ENCODE results near the gene SYNJ2.

The SYNJ2 gene

GRCh38 chr6:158043008-158043407, 61.3 kb downstream of the SYNJ2 start:
- DNase-seq (ENCODE audit: low spot score) = no peak

GRCh38 chr6:158043586-158044524, 62.2 kb downstream of the SYNJ2 start:
- no peak for DNase-seq (ENCODE audit: low spot score)

GRCh38 chr6:158044525-158044888, 62.8 kb downstream of the SYNJ2 start:
- no peak for DNase-seq (ENCODE audit: low spot score)

GRCh38 chr6:158046201-158047126, 64.8 kb downstream of the SYNJ2 start:
- DNase-seq (ENCODE audit: low spot score) = no peak

DNA sequence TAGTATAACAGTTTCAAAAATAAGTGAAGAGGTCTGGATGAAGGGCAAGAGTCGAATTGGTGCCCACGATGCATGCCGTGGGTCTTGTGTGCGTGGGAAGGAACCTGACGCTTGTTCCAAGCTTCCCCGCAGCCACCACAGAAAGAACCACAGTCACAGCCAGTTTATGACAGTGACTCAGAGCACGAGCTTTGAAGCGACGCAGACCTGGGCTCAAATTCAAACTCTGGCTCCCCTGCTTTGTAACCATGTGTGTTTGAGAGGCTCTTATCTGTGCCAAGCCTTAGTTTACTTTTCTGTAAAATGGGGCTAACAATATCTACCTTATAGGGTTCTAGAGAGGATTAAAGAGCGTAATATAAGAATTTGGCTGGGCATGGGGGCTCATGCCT, 65.5 kb downstream of the SYNJ2 start:
- peak; percentile 60 for DNase-seq (ENCODE audit: low spot score)

DNA sequence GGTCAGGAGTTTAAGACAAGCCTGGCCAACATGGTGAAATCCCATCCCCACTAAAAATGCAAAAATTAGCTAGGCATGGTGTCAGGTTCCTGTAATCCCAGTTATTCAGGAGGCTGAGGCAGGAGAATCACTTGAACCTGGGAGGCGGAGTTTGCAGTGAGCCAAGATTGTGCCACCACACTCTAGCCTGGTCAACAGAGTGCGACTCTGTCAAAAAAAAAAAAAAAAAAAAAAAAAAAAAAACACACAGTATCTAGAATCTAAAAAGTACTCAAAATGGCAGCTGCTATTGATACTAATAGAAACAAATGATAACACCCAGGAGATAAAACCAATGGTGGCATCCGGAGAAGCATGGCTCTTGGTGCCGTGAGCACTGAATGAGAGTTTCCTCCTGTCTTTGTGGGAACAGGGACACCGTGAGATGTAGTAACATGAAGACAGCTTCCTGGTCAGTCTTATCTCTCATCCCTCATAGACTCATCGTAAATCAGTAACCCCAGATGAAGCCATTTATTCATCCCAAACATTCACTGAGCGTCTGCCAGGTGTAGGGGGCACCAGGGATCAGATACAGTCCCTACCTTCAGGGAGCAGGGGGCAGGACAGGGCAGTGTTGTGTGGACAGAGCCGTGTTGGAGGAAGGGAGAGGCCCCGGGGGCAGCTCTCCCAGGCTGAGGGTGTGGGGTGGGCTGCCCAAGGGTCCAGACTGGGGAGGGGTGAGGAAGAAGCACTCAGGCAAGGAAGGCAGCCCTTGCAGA, 66.1 kb downstream of the SYNJ2 start:
- no peak for DNase-seq (ENCODE audit: low spot score)

GRCh38 chr6:158048589-158048988, 66.9 kb downstream of the SYNJ2 start:
- no peak for DNase-seq (ENCODE audit: low spot score)

GRCh38 chr6:158049055-158050028, 67.7 kb downstream of the SYNJ2 start:
- DNase-seq (ENCODE audit: low spot score) = no peak

- DNase-seq (ENCODE audit: low spot score) = no peak
Measured at GRCh38 chr6:158050107-158050735, 68.6 kb downstream of the SYNJ2 start.

GRCh38 chr6:158050955-158051354, 69.3 kb downstream of the SYNJ2 start:
- DNase-seq (ENCODE audit: low spot score) = peak; percentile 78

DNA sequence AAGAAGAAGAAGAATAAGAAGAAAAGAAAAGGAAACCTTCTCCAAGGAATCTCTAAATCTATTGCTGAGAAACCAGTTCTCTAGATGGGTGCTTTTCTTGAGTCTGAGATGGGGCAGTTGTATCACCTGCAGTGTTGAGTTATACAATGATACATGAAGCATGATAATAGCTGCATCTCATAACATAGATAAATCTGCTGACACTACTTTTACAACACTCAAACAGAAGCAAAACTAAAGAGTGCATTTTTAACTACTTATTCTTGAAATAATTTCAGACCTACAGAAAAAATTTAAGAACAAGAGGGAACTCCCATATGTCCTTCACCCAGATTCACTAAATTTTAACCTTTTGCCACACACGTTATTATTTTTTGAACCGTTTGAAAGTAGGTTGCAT, 70.3 kb downstream of the SYNJ2 start:
- no peak for DNase-seq (ENCODE audit: low spot score)

DNA sequence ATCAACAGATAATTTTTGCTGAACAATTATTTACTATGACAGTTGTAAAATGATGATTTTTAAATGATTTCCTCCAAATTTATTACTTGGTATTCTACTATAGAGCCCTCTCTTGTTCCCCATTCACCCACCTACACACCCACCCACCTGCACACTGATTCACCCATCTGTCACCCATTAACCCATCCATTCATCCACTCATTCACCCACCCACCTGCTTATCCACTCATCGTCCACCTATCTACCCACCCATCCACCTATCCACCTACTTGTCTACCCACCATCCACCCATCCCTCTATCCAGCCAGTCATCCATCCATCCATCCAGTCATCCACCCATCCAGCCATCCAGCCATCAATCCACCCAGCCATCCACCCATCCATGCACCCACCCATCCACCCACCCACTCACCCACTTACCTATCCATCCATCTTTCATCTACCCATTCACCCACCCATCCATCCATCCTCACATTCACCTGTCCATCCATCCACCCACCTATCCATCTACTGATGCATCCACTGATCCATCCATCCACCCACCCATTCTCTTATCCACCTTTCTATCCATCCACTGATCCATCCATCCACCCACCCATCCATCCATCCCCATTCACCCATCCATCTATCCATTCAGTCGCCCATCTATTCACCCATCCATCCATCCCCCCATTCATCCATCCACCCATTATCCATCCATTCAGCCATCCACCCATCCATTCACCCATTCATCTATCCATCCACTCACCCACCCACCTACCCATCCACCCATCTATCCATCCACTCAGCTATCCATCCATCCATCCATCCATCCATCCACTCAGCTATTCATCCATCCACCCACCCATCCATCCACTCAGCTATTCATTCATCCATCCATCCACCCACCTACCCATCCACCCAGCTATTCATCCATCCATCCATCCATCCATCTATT, 72.0 kb downstream of the SYNJ2 start:
- DNase-seq (ENCODE audit: low spot score) = no peak

DNA sequence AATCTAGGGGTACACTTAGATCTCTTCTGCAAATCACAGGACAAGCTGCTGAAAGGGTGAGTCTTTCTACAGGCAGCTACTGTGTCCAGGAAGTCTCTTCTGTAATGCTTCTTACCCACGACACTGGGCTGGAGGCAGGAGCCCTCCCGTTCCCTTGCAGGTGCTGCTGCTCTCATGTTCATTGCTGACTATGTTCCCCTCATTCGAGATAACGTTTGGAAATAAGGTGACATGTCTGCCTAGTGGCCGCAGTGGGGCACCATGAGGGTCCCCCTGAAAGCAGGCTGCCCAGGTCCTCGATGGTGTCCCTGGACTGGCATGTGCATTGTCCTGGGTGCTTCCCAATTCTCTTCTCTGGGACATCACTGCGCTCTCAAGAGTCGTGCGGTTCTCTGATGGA, 74.7 kb downstream of the SYNJ2 start:
- DNase-seq (ENCODE audit: low spot score) = no peak

DNA sequence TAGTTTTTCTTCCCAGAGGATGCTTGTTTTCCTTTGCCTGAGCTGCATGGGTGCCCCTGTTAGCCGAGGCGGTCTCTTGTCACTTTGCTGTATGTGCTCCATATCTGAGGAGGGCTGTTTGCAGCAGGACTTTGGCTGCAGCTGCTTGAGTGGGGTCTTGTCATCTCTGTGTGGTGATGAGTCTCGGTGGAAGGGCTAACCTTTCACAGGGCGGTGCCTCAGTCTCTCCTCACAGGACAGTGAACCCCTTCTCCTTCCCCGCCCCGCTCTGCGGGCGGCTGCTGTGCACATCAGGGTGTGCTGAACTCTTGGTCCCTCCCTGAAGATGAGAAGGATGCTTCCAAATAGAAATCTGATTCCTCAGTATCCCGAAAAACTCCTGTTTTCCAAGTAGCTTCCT, 75.1 kb downstream of the SYNJ2 start:
- DNase-seq (ENCODE audit: low spot score) = no peak

DNA sequence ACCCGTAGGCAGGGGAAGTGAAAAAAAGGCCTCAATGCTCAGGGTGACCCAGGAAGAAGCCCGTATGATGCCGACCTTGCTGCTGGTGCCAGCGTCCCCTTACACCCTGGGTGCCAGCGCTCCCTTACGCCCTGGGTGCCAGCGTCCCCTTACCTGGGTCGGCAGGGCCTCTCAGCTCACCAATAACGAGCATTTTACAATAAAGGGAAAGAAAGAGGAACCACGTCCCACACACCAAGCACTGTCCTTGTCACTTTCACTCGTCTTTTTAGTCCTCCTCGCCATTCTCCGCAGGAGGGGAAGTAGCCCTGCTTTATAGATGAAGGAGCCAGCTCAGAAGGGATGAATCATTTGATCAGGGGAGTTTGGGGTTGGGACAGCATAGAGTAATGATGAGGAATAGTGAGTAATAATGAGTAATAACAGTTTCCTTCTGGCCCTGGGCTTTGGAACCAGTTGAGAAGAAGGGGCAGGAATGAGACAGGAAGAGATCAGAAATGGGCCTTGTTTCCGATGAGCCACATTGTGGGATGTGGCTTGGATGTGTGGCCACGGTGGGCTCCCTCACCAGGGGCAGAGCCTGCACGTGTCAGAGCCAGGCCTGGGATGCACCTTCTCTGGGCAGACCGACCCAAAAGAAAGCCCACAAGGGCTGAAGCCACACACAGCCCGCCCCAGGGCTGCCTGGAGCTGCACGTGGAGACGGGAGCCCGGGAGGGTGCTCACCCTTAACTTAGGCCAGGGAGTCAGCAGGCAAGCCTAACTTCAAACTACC, 75.7 kb downstream of the SYNJ2 start:
- peak; percentile 89 for DNase-seq (ENCODE audit: low spot score)

- DNase-seq (ENCODE audit: low spot score) = peak; percentile 58
Measured at GRCh38 chr6:158058171-158058651, 76.5 kb downstream of the SYNJ2 start.

DNA sequence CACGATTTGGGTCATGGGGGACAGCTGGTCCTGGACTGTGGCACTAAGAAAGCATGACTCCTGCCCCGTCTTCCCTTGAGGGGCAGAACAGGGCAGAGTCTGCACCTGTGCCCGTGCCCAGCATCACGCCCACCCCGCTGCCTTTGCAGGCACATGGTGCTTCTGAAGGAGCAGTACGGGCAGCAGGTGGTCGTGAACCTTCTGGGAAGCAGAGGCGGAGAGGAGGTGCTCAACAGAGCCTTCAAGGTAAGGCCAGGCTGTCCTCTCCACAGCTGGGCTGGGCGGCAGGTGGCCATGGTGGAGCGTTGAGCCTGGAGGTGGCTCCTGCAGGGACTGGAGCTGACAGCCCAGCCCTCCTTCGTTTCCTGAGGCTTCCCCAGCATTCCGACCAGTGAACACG, 77.4 kb downstream of the SYNJ2 start:
- DNase-seq (ENCODE audit: low spot score) = no peak

All from GM03348 (cell line).